Mesenchymal stem cell (in vitro differentiated cells and primary cell): Measurements from ENCODE around the gene DDC.

Experiments
- DNase-seq: peaks from one replicate; pipeline ENCODE4 v3.0.0-alpha.2; 2013
- H2AFZ ChIP-seq: one replicate; pipeline ENCODE4 v1.6.1; 2013; ENCODE audit warnings: low read depth, mild to moderate bottlenecking, control low read depth, inconsistent platforms, low read length, moderate library complexity
- H2AK5ac ChIP-seq: 2 replicates; pipeline ENCODE4 v1.6.1; 2013; ENCODE audit warnings: low read length, moderate library complexity, mild to moderate bottlenecking, inconsistent platforms; ENCODE audit not compliant: severe bottlenecking
- H2BK120ac ChIP-seq: one replicate; pipeline ENCODE4 v1.6.1; 2013; ENCODE audit warnings: low read depth, mild to moderate bottlenecking, inconsistent platforms, low read length, moderate library complexity
- H2BK12ac ChIP-seq, 2 experiments: one replicate each; pipeline ENCODE4 v1.6.1; 2013; ENCODE audit warnings: inconsistent platforms in 2 of 2, low read length in 2 of 2, mild to moderate bottlenecking in 2 of 2, moderate library complexity in 2 of 2, control low read depth in 1 of 2
- H2BK15ac ChIP-seq: one replicate; pipeline ENCODE4 v1.6.1; 2013; ENCODE audit warnings: mild to moderate bottlenecking, low read depth, inconsistent platforms; ENCODE audit not compliant: poor library complexity, severe bottlenecking
- H2BK5ac ChIP-seq: 2 replicates; pipeline ENCODE4 v1.6.1; 2013; ENCODE audit warnings: low read depth, mild to moderate bottlenecking, low read length, control low read depth, inconsistent platforms; ENCODE audit not compliant: poor library complexity, severe bottlenecking
- H3K14ac ChIP-seq, 2 experiments: one replicate each; pipeline ENCODE4 v1.6.1; 2013; ENCODE audit warnings: inconsistent platforms in 2 of 2, low read length in 2 of 2, control low read depth in 1 of 2, mild to moderate bottlenecking in 1 of 2, moderate library complexity in 1 of 2
- H3K18ac ChIP-seq, 2 experiments: one replicate each; pipeline ENCODE4 v1.6.1; 2013; ENCODE audit warnings: inconsistent platforms in 2 of 2, low read length in 2 of 2, control low read depth in 1 of 2, low read depth in 1 of 2, mild to moderate bottlenecking in 1 of 2
- H3K23ac ChIP-seq, 2 experiments: one replicate each; pipeline ENCODE4 v1.6.1; 2013; ENCODE audit warnings: inconsistent platforms in 2 of 2, low read length in 2 of 2, mild to moderate bottlenecking in 2 of 2, moderate library complexity in 2 of 2, control low read depth in 1 of 2
- H3K27ac ChIP-seq: 2 replicates; pipeline ENCODE4 v1.5.1; 2013; ENCODE audit warnings: mild to moderate bottlenecking, moderate library complexity, low read length, control low read depth, inconsistent platforms; ENCODE audit not compliant: poor library complexity, severe bottlenecking
- H3K27me3 ChIP-seq, 2 experiments: 2 replicates each; pipeline versions ENCODE4 v1.6.1 to v1.7.0; 2013; ENCODE audit warnings: low read length in 2 of 2, mild to moderate bottlenecking in 2 of 2, moderate library complexity in 2 of 2, control low read depth in 1 of 2, inconsistent platforms in 1 of 2; ENCODE audit not compliant: control insufficient read depth in 1 of 2, insufficient read depth in 1 of 2
- H3K36me3 ChIP-seq, 2 experiments: 2 replicates each; pipeline versions ENCODE4 v1.6.1 to v1.7.0; 2013; ENCODE audit warnings: low read length in 2 of 2, control low read depth in 1 of 2, inconsistent platforms in 1 of 2, low read depth in 1 of 2, mild to moderate bottlenecking in 1 of 2; ENCODE audit not compliant: insufficient read depth in 2 of 2, control insufficient read depth in 1 of 2
- H3K4ac ChIP-seq, 2 experiments: one replicate each; pipeline ENCODE4 v1.6.1; 2013; ENCODE audit warnings: inconsistent platforms in 2 of 2, low read length in 2 of 2, mild to moderate bottlenecking in 2 of 2, moderate library complexity in 2 of 2, control low read depth in 1 of 2, low read depth in 1 of 2
- H3K4me1 ChIP-seq: 2 replicates; pipeline ENCODE4 v1.6.1; 2013; ENCODE audit warnings: low read depth, low read length, control low read depth; ENCODE audit not compliant: control insufficient read depth, insufficient read depth
- H3K4me2 ChIP-seq: 2 replicates; pipeline ENCODE4 v1.6.1; 2013; ENCODE audit warnings: low read length, mild to moderate bottlenecking, inconsistent platforms; ENCODE audit not compliant: poor library complexity, severe bottlenecking
- H3K4me3 ChIP-seq, 2 experiments: 2 replicates each; pipeline versions ENCODE4 v1.5.1 to v1.7.0; 2013; ENCODE audit warnings: low read length in 2 of 2, mild to moderate bottlenecking in 2 of 2, control low read depth in 1 of 2, low read depth in 1 of 2; ENCODE audit not compliant: insufficient read depth in 1 of 2
- H3K79me1 ChIP-seq: replicated peaks from 2 replicates; pipeline ENCODE4 v1.6.1; 2013; ENCODE audit warnings: mild to moderate bottlenecking, control low read depth, low read length, inconsistent platforms; ENCODE audit not compliant: poor library complexity, severe bottlenecking
- H3K9ac ChIP-seq: 2 replicates; pipeline ENCODE4 v1.7.0; 2013; ENCODE audit warnings: mild to moderate bottlenecking, low read length, moderate library complexity
- H3K9me3 ChIP-seq: 2 replicates; pipeline ENCODE4 v1.7.0; 2013; ENCODE audit warnings: mild to moderate bottlenecking, low read length; ENCODE audit not compliant: control insufficient read depth
- H4K8ac ChIP-seq: one replicate; pipeline ENCODE4 v1.6.1; 2013; ENCODE audit warnings: inconsistent platforms, mild to moderate bottlenecking, low read length, moderate library complexity
- H4K91ac ChIP-seq: one replicate; pipeline ENCODE4 v1.6.1; 2013; ENCODE audit warnings: mild to moderate bottlenecking, low read length, inconsistent platforms
- WGBS: methylation state at CpG from one replicate; pipeline ENCODE4 v1.1.7; 2013; ENCODE audit warnings: mixed read lengths; 5-methylcytosine and 5-hydroxymethylcytosine counted together

The DDC gene

DNA sequence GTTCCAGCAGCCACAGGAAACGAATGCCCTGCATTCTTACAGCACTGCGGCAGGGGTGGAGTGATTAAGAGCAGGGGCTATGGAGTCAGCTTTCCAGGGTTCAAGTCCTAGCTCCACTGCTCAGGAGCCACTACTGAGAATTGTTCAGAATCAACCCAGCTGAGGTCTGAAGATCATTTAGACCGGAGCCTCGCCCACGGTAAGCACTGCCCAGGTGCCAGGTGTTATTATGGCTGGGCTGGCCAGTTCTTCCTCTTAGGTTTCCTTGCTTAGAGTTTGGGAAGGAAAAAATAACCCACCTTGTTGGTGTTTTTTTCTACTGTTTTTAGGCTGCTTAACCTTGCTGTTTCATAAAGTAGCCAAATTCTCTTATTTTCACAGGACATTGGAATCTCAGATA lies 110.2 kb downstream of the DDC start:
- WGBS = 88% methylated on average over 4 of the region's 5 CpGs
- Histone ChIP-seq H3K4me3 (no peak overlapping the region), H3K23ac (no peak overlapping the region), H2BK120ac (no peak overlapping the region), H2BK5ac (peak overlapping the region; percentile 5), H4K8ac (no peak overlapping the region), H3K4me1 (peaks cover 8% of the 10 kb centered on the region), H3K18ac (no peak overlapping the region), H2AFZ (no peak overlapping the region), H3K79me1 (no peaks in the 10 kb centered on the region), H2AK5ac (no peak overlapping the region), H3K4me2 (no peak overlapping the region), H3K36me3 (no peaks in the 10 kb centered on the region), H3K9me3 (no peaks in the 10 kb centered on the region), H3K4ac (no peak overlapping the region), H3K14ac (no peak overlapping the region), H3K27me3 (peaks cover 37 to 39% of the 10 kb centered on the region in 2 experiments), H4K91ac (no peak overlapping the region), H3K27ac (no peak overlapping the region), H2BK15ac (no peak overlapping the region), H3K9ac (no peak overlapping the region), H2BK12ac (no peak overlapping the region)
- DNase-seq = no peak

DNA sequence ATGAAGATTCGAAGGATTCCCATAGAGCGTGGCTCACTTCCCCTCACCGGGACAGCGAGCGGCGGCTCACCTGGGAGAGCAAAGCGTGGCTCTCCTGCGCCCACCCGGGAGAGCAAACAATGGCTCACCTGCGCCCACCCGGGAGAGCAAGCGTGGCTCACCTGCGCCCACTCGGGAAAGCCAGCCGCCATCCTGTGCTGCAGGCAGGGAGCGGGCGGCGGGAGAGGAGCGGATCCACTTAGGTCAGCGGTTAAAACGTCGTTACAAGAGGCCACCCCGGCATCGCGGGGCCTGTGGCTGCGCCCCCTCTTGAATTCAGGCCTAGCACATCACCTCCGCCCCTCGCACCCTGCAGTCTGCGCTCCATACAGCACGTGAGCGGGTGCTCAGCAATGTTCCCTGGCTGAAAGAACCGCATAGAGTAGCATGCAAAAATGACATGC lies 114.6 kb downstream of the DDC start:
- peak overlapping the region; percentile 63 for H3K4me2 ChIP-seq
- peak overlapping the region in 1 of 2 experiments; percentile 13 for H3K18ac ChIP-seq
- WGBS = 61% methylated on average over 32 of the region's 32 CpGs
- no peak overlapping the region for H2AK5ac ChIP-seq
- peak overlapping the region; percentile 84 for H3K9ac ChIP-seq
- peaks cover 10% of the 10 kb centered on the region for H3K4me1 ChIP-seq
- H2BK120ac ChIP-seq = no peak overlapping the region
- no peaks in the 10 kb centered on the region for H3K9me3 ChIP-seq
- H3K27ac ChIP-seq = no peak overlapping the region
- no peak overlapping the region for H3K23ac ChIP-seq
- no peak overlapping the region for H2BK15ac ChIP-seq
- H2BK12ac ChIP-seq = no peak overlapping the region
- H2AFZ ChIP-seq = peak overlapping the region; percentile 49
- H2BK5ac ChIP-seq = no peak overlapping the region
- H3K14ac ChIP-seq = peak overlapping the region in 1 of 2 experiments; percentile 57
- H3K4me3 ChIP-seq = peak overlapping the region in 1 of 2 experiments; percentile 88
- H4K91ac ChIP-seq = peak overlapping the region; percentile 55
- peak overlapping the region; percentile 99 for H4K8ac ChIP-seq
- H3K4ac ChIP-seq = peak overlapping the region; percentile 6 to 35
- H3K27me3 ChIP-seq = peaks cover 20 to 21% of the 10 kb centered on the region in 2 experiments
- no peaks in the 10 kb centered on the region for H3K79me1 ChIP-seq
- DNase-seq = no peak
- peaks cover 0 to 13% of the 10 kb centered on the region in 2 experiments for H3K36me3 ChIP-seq

DNA sequence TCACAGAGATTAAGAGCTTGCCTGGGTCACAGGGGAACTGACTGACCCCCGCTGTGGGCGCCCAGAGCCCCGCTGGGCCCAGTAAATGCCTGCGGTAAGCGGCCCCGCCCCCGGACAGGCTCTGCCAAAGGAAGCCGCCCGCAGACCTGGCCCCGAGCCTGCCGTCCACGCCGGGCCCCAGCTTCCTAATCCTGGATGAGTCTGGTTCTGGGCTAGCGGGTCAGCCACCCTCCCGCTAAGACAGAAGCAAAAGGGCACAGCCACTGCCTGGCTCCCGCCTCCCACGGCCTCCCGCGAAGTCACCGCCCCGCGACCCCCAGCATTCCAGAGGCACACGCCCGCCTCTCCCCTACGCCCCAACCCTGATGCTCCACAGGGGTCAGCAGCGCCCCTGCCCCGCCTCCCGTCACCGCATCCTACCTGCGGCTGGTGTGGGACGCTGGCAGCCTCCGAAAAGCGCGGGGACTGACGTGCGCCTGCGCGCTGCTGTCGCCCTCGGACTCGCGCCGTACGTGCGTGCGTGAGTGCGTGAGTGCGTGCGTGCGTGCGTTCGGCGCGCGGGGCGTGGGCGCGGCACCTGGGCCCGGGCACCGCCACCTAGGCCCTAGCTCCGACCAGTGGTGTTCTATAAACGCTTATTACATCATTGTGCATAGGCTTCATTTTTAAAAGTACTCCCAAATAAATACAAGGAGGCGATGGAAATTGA lies 115.2 kb downstream of the DDC start, which contains the start of gene FIGNL1:
FIGNL1 (minus strand) TSS at position 470 of the 709 bp plus-strand sequence. CDS start 3,063 bp downstream, outside the sequence.
- peaks cover 2% of the 10 kb centered on the region for H3K79me1 ChIP-seq
- H3K14ac ChIP-seq = peak within 1 kb of the TSS in 1 of 2 experiments; percentile 57
- peaks cover 14 to 16% of the 10 kb centered on the region in 2 experiments for H3K27me3 ChIP-seq
- peak within 1 kb of the TSS; percentile 99 for H4K8ac ChIP-seq
- WGBS = 1% methylated on average over 44 of the region's 63 CpGs
- H3K4me3 ChIP-seq = peak within 1 kb of the TSS; percentile 59 to 88
- H3K4me1 ChIP-seq = peaks cover 10% of the 10 kb centered on the region
- H3K27ac ChIP-seq = peak within 1 kb of the TSS; percentile 61
- H3K9ac ChIP-seq = peak within 1 kb of the TSS; percentile 84
- peak within 1 kb of the TSS; percentile 55 for H4K91ac ChIP-seq
- H2BK15ac ChIP-seq = no peak within 1 kb of the TSS
- H2BK5ac ChIP-seq = no peak within 1 kb of the TSS
- peak; percentile 57 for DNase-seq
- peaks cover 0 to 19% of the 10 kb centered on the region in 2 experiments for H3K36me3 ChIP-seq
- H3K4me2 ChIP-seq = peak within 1 kb of the TSS; percentile 63
- H2AK5ac ChIP-seq = no peak within 1 kb of the TSS
- peak within 1 kb of the TSS in 1 of 2 experiments; percentile 46 for H3K23ac ChIP-seq
- peak within 1 kb of the TSS; percentile 13 to 95 for H3K18ac ChIP-seq
- H2BK12ac ChIP-seq = peak within 1 kb of the TSS in 1 of 2 experiments; percentile 1
- H3K9me3 ChIP-seq = no peaks in the 10 kb centered on the region
- peak within 1 kb of the TSS; percentile 6 to 75 for H3K4ac ChIP-seq
- peak within 1 kb of the TSS; percentile 49 for H2AFZ ChIP-seq
- peak within 1 kb of the TSS; percentile 19 for H2BK120ac ChIP-seq

DNA sequence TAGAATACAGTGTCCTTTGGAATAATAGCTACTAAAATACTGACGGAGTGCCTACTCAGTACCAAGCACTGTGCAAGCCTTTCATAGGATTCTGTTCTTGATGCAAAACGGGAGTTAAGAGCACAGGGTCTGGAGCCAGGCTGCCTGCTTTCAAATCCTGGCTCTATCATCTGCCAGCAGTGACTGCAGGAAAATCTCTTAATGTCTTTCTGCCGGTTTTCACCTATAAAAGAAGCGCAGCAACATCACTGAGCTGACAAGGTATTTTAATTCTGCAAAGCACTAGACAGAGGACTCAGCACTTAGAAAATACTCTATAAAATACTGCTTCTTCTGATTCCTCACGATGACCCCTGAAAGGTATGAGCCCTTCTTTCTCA lies 115.7 kb downstream of the DDC start:
- Histone ChIP-seq H3K14ac (no peak overlapping the region), H3K79me1 (peaks cover 2% of the 10 kb centered on the region), H4K8ac (no peak overlapping the region), H2AFZ (peak overlapping the region; percentile 49), H3K4me1 (peaks cover 10% of the 10 kb centered on the region), H3K23ac (no peak overlapping the region), H3K9me3 (no peaks in the 10 kb centered on the region), H2BK120ac (no peak overlapping the region), H2AK5ac (no peak overlapping the region), H3K27me3 (peaks cover 9 to 10% of the 10 kb centered on the region in 2 experiments), H3K27ac (peak overlapping the region; percentile 17), H3K36me3 (peaks cover 0 to 21% of the 10 kb centered on the region in 2 experiments), H3K18ac (no peak overlapping the region), H3K4me2 (peak overlapping the region; percentile 63), H4K91ac (no peak overlapping the region), H3K4me3 (peak overlapping the region; percentile 59 to 88), H3K9ac (peak overlapping the region; percentile 84), H3K4ac (no peak overlapping the region), H2BK12ac (no peak overlapping the region), H2BK15ac (no peak overlapping the region), H2BK5ac (no peak overlapping the region)
- WGBS = 22% methylated on average over 5 of the region's 5 CpGs
- no peak for DNase-seq
